GM06990 (cell line): Measurements from ENCODE around the gene MRM2.

ENCODE experiments used
- DNase-seq: peaks from one replicate; pipeline ENCODE4 v3.0.0-alpha.2; 2011; ENCODE audit not compliant: insufficient read length; ENCODE audit errors: extremely low read depth
- H3K27me3 ChIP-seq: replicated peaks from 2 replicates; pipeline ENCODE4 v1.6.0; 2011; ENCODE audit warnings: low read length; ENCODE audit not compliant: control insufficient read depth, insufficient read depth
- H3K36me3 ChIP-seq: 2 replicates; pipeline ENCODE4 v1.5.1; 2011; ENCODE audit warnings: low read length; ENCODE audit not compliant: control insufficient read depth, insufficient read depth
- H3K4me3 ChIP-seq: replicated peaks from 2 replicates; pipeline ENCODE4 v1.5.1; 2011; ENCODE audit warnings: low read depth, mild to moderate bottlenecking, control low read depth, low read length
- CTCF ChIP-seq: IDR thresholded peaks from 2 replicates; pipeline ENCODE4 v1.5.1; 2011; ENCODE audit warnings: low read length, control low read depth, mild to moderate bottlenecking, inconsistent platforms; ENCODE audit not compliant: insufficient read depth, poor library complexity, severe bottlenecking

Gene MRM2

GRCh38 chr7:2231992-2232765, 9.8 kb downstream of the MRM2 start:
- no peaks in the 10 kb centered on the region for H3K27me3 ChIP-seq
- no peak for TF ChIP-seq CTCF
- peak; percentile 52 for DNase-seq
- H3K36me3 ChIP-seq = peaks cover 25% of the 10 kb centered on the region
- peak overlapping the region; percentile 85 for H3K4me3 ChIP-seq

- Histone ChIP-seq H3K4me3 (no peak overlapping the region), H3K27me3 (no peaks in the 10 kb centered on the region), H3K36me3 (peaks cover 24% of the 10 kb centered on the region)
- DNase-seq = no peak
- no peak for TF ChIP-seq CTCF
Observed at GRCh38 chr7:2230882-2231281, 11.1 kb downstream of the MRM2 start.

GRCh38 chr7:2230226-2230625, 11.8 kb downstream of the MRM2 start:
- no peak for DNase-seq
- H3K36me3 ChIP-seq = peaks cover 28% of the 10 kb centered on the region
- H3K27me3 ChIP-seq = no peaks in the 10 kb centered on the region
- TF ChIP-seq CTCF = no peak
- H3K4me3 ChIP-seq = no peak overlapping the region

GRCh38 chr7:2229467-2229866, 12.5 kb downstream of the MRM2 start:
- TF ChIP-seq CTCF = no peak
- H3K27me3 ChIP-seq = no peaks in the 10 kb centered on the region
- peaks cover 30% of the 10 kb centered on the region for H3K36me3 ChIP-seq
- no peak overlapping the region for H3K4me3 ChIP-seq
- no peak for DNase-seq

GRCh38 chr7:2228921-2229320, 13.1 kb downstream of the MRM2 start:
- no peaks in the 10 kb centered on the region for H3K27me3 ChIP-seq
- DNase-seq = no peak
- no peak for TF ChIP-seq CTCF
- peaks cover 35% of the 10 kb centered on the region for H3K36me3 ChIP-seq
- no peak overlapping the region for H3K4me3 ChIP-seq
